AG04450 (cell line): ENCODE data around the gene FSTL4. TPM values are rescaled to one million over a fixed set of nuclear protein-coding genes. Genes with fewer than 3 reads are reported as not detected.
"Not testable (repeated sequence)": the region's sequence is repeated elsewhere in the genome, so short reads cannot be mapped to it uniquely, and the experiment has no call there.

Experiments used
- CTCF ChIA-PET: fragments of 300-600, 350-600 bp; formaldehyde crosslinking; extraction: SDS; loops from one replicate; lab custom pipeline; 2022; ENCODE audit warnings: antibody characterized with exemption, inconsistent platforms; lab: Charles Lee
- POLR2A ChIA-PET: fragments of 350-600 bp; formaldehyde crosslinking; extraction: SDS; loops from one replicate; lab custom pipeline; 2021; ENCODE audit warnings: antibody characterized with exemption, inconsistent platforms; lab: Yijun Ruan, JAX
- DNase-seq: peaks from one replicate; pipeline ENCODE4 v3.0.0-alpha.2; 2011; ENCODE audit warnings: low read depth, low spot score
- H3K27ac ChIP-seq: one replicate; pipeline ENCODE4 v1.5.1; 2012; ENCODE audit warnings: low read depth, low read length, control low read depth
- H3K27me3 ChIP-seq: one replicate; pipeline ENCODE4 v1.6.0; 2012; ENCODE audit warnings: low read length; ENCODE audit not compliant: control insufficient read depth, insufficient read depth
- H3K4me3 ChIP-seq: 2 replicates; pipeline ENCODE4 v1.5.1; 2011; ENCODE audit warnings: mild to moderate bottlenecking, low read depth, low read length, control low read depth
- H3K9me3 ChIP-seq: 2 replicates; pipeline ENCODE4 v1.5.1; 2012; ENCODE audit warnings: low read length; ENCODE audit not compliant: control insufficient read depth, insufficient read depth
- CTCF ChIP-seq: IDR thresholded peaks from 2 replicates; pipeline ENCODE4 v1.5.1; 2011; ENCODE audit warnings: low read depth, low read length, control low read depth, inconsistent platforms
- polyA plus RNA-seq: library from polyadenylated mRNA; depleted of rRNA; stranded (reverse); fragments of >200 nt; gene quantifications from 2 replicates; pipeline ENCODE4 v1.2.3, GENCODE V29; 2011

Gene FSTL4
- polyA plus RNA-seq, 1 experiment: 0.11 TPM

GRCh38 chr5:133397990-133398645 lies 214.2 kb downstream of the FSTL4 start:
- POLR2A ChIA-PET: no interaction called here
- H3K9me3 ChIP-seq: peaks cover 10% of the 10 kb centered on the region; the same call in 1 of the 2 replicates
- H3K4me3 ChIP-seq: no peak overlapping the region
- H3K27ac ChIP-seq: no peak overlapping the region
- CTCF ChIA-PET: interaction anchor here (1.2 kb wide), 1 partner anchor 39 kb away, joined by 3 read pairs; no protein-coding TSS in a partner anchor
- H3K27me3 ChIP-seq: peaks cover 3% of the 10 kb centered on the region
- TF ChIP-seq CTCF: no peak
- DNase-seq: no peak

GRCh38 chr5:133397348-133397747 lies 215.0 kb downstream of the FSTL4 start:
- POLR2A ChIA-PET: no interaction called here
- H3K27me3 ChIP-seq: peaks cover 4% of the 10 kb centered on the region
- H3K9me3 ChIP-seq: peaks cover 10% of the 10 kb centered on the region; the same call in 1 of the 2 replicates
- TF ChIP-seq CTCF: no peak
- no peak overlapping the region for H3K27ac ChIP-seq
- DNase-seq: no peak
- no peak overlapping the region for H3K4me3 ChIP-seq
- CTCF ChIA-PET: no interaction called here

- H3K9me3 ChIP-seq: peaks cover 10% of the 10 kb centered on the region; the same call in 1 of the 2 replicates
- CTCF ChIA-PET: no interaction called here
- no peak for DNase-seq
- no peak overlapping the region for H3K27ac ChIP-seq
- peaks cover 5% of the 10 kb centered on the region for H3K27me3 ChIP-seq
- TF ChIP-seq CTCF: no peak
- H3K4me3 ChIP-seq: no peak overlapping the region
- POLR2A ChIA-PET: no interaction called here
These were observed 215.5 kb downstream of the FSTL4 start for GRCh38 chr5:133396814-133397213.

- no peak for TF ChIP-seq CTCF
- H3K9me3 ChIP-seq: peaks cover 10% of the 10 kb centered on the region; the same call in 1 of the 2 replicates
- ChIA-PET POLR2A (no interaction called here), CTCF (no interaction called here)
- H3K27ac ChIP-seq: no peak overlapping the region
- H3K27me3 ChIP-seq: peaks cover 5% of the 10 kb centered on the region
- no peak for DNase-seq
- no peak overlapping the region for H3K4me3 ChIP-seq
These were observed 216.1 kb downstream of the FSTL4 start for GRCh38 chr5:133396187-133396741.

GRCh38 chr5:133395207-133395606 lies 217.1 kb downstream of the FSTL4 start:
- H3K27me3 ChIP-seq, DNase-seq, H3K4me3 ChIP-seq, H3K9me3 ChIP-seq, H3K27ac ChIP-seq, CTCF ChIA-PET, POLR2A ChIA-PET: not testable (repeated sequence)

- H3K9me3 ChIP-seq, H3K4me3 ChIP-seq, CTCF ChIA-PET, POLR2A ChIA-PET, H3K27me3 ChIP-seq, DNase-seq, H3K27ac ChIP-seq: not testable (repeated sequence)
These were observed 217.9 kb downstream of the FSTL4 start for GRCh38 chr5:133394477-133394817.
